ENCODE data around the gene AQP10.

DNA sequence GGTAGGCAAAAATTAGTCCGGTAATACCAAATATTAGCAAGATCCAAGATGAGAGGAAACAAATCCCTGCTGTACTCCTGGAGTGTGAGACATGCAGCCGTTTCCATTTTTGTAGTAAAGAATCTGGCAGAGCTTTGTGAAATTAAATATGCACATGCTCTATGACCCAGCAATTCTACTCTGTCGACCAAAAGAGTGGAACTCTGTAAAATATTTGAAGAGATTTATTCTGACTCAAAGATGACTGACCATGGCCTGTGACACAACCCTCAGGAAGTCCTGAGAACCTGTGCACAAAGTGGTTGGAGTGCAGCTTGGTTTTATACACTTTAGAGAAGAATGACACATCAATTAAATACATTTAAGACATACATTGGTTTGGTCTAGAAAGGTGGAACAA is 32.2 kb upstream of the AQP10 start:
- TF ChIP-seq CTCF (conservative IDR thresholded peaks at IDR 0.05; ENCODE audit: low read depth, low read length) = no peak
- TF ChIP-seq EZH2 (IDR thresholded peaks at IDR 0.05; ENCODE audit: borderline replicate concordance, low read depth, low read length, poor library complexity, severe bottlenecking) = no peak

All from A673 (cell line).